ENCODE results near the gene FOXD4.
"Not testable (repeated sequence)": the region's sequence is repeated elsewhere in the genome, so short reads cannot be mapped to it uniquely, and the experiment has no call there.

FOXD4 gene

GRCh38 chr9:94323-94722, 23.9 kb downstream of the FOXD4 start:
- DNase-seq (ENCODE audit: low read depth in 1 of 2, low spot score in 1 of 2), result not testable (repeated sequence)

GRCh38 chr9:93909-94308, 24.3 kb downstream of the FOXD4 start:
- not testable (repeated sequence) for DNase-seq (ENCODE audit: low read depth in 1 of 2, low spot score in 1 of 2)

- DNase-seq (ENCODE audit: low read depth in 1 of 2, low spot score in 1 of 2), result not testable (repeated sequence)
Measured at GRCh38 chr9:90851-91250, 27.4 kb downstream of the FOXD4 start.

GRCh38 chr9:88396-89037, 29.7 kb downstream of the FOXD4 start:
- not testable (repeated sequence) for DNase-seq (ENCODE audit: low read depth in 1 of 2, low spot score in 1 of 2)

GRCh38 chr9:87860-88259, 30.4 kb downstream of the FOXD4 start:
- DNase-seq (ENCODE audit: low read depth in 1 of 2, low spot score in 1 of 2), result not testable (repeated sequence)

GRCh38 chr9:87105-87504, 31.1 kb downstream of the FOXD4 start:
- not testable (repeated sequence) for DNase-seq (ENCODE audit: low read depth in 1 of 2, low spot score in 1 of 2)

- DNase-seq (ENCODE audit: low read depth in 1 of 2, low spot score in 1 of 2), result not testable (repeated sequence)
Measured at GRCh38 chr9:86697-87096, 31.5 kb downstream of the FOXD4 start.

- not testable (repeated sequence) for DNase-seq (ENCODE audit: low read depth in 1 of 2, low spot score in 1 of 2)
Measured at GRCh38 chr9:82932-83689, 35.1 kb downstream of the FOXD4 start.

GRCh38 chr9:78333-78732, 39.9 kb downstream of the FOXD4 start:
- DNase-seq (ENCODE audit: low read depth in 1 of 2, low spot score in 1 of 2), result not testable (repeated sequence)

- DNase-seq (ENCODE audit: low read depth in 1 of 2, low spot score in 1 of 2), result not testable (repeated sequence)
Measured at GRCh38 chr9:76389-76788, 41.8 kb downstream of the FOXD4 start.

GRCh38 chr9:73900-74525, 44.2 kb downstream of the FOXD4 start:
- DNase-seq (ENCODE audit: low read depth in 1 of 2, low spot score in 1 of 2), result not testable (repeated sequence)

- DNase-seq (ENCODE audit: low read depth in 1 of 2, low spot score in 1 of 2), result not testable (repeated sequence)
Measured at GRCh38 chr9:73076-73899, 44.9 kb downstream of the FOXD4 start.

All from activated CD4-positive, alpha-beta T cell treated with anti-CD3 and anti-CD28 coated beads, Interleukin-2, amount 50 U/mL, for 24 hours (primary cell).